GM19438 (cell line): ENCODE data around the gene HCFC1.
A peak's percentile ranks its signal among the peaks of the same experiment; 100 is the strongest.
"Not testable (repeated sequence)": the region's sequence is repeated elsewhere in the genome, so short reads cannot be mapped to it uniquely, and the experiment has no call there.

Source experiments
- ATAC-seq: cut with Tn5 transposase; IDR thresholded peaks from one replicate; pipeline ENCODE4 v1.9.1; 2021; ENCODE audit warnings: low read depth; ENCODE audit not compliant: unreplicated experiment

The HCFC1 gene

GRCh38 chrX:153980394-153980793 is 8.8 kb upstream of the HCFC1 start:
- not testable (repeated sequence) for ATAC-seq

DNA sequence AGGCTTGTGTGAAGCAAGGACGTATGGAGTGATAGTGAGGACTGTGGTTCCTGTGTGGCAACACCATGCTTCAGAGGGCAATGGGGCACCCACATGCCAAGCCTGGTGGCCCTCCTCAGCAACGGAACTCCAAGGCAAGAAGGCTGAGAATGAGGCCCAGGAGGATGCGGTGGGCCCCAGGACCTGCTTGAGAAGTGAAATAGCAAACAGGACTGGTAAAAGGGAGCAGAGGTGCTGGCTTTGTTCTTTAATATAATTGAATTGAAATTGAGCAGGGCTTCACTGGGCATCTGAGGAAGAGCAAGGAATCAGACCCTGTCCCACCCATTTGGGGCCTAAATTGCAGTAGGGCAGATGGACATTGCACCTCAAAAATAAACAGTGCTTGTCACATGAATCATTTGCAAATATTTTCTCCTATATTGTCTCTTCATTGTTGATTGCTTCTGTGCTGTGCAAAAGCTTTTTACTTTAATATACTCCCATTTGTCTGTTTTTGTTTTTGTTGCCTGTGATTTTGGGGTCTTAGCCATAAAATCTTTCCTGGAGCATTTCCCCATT is 3.2 kb upstream of the HCFC1 start:
- no peak for ATAC-seq

GRCh38 chrX:153974003-153974725 is 2.5 kb upstream of the HCFC1 start:
- no peak for ATAC-seq

DNA sequence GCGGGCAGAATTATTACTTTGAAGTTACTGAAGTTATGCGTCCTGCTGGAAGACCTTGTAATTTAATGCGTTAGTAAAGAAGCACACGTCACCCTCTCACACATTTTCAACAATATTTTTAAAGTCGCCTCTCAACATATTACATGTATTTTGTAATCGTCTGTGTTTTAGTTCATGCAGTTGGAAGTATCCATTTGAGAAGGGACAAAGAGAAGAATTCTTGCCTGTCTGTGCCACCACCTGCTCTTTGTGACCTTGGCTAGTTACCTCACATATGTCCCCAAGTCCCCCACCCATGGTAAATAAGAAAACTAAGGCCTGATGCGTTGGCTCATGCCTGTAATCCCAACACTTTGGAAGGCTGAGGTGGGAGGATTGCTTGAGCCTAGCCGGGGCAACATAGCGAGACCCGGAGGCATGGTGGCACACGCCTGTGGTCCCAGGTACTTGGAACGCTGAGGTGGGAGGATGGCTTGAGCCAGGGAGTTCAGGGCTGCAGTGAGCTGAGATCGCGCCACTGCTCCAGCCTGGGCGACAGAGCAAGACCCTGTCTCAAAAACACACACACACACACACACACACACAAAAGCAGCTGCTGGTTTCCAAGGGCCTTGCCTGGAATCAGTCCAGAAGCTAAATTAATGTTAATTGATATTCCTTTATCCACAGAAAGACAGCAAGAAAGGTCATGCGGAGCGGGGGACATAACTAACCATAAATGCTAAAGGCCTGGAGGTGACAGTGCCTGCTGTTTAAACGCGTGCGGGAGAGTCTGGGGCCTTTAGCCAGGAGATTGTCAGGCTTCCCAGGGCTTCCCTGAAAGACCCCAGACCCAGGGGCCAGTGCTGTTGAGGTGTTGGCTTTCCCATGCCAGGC is 1.7 kb upstream of the HCFC1 start:
- no peak for ATAC-seq

- ATAC-seq: peak; percentile 46
These were observed 929 bp upstream of the HCFC1 start, which contains the start of gene TMEM187 for GRCh38 chrX:153972368-153973126. Gene TMEM187 (plus strand): TSS chrX:153972754. CDS start chrX:153982063, 9,309 bp downstream.

DNA sequence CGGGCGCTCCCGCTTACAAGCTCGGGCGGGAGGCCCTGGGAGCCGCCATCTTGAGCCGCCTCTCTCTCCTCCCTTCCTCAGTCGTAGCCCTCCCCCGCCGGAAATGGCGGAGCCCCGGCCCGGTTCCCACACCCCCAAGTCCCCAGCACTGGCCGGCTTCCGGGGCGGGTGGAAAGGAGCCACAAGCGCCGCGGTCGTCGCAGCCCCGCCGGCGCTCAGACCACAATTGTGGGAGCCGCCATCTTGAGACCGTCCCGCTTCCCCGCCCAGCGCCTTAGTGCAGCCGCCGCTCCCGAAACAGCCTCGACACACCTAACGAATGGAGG is 531 bp downstream of the HCFC1 start:
- peak; percentile 35 for ATAC-seq

DNA sequence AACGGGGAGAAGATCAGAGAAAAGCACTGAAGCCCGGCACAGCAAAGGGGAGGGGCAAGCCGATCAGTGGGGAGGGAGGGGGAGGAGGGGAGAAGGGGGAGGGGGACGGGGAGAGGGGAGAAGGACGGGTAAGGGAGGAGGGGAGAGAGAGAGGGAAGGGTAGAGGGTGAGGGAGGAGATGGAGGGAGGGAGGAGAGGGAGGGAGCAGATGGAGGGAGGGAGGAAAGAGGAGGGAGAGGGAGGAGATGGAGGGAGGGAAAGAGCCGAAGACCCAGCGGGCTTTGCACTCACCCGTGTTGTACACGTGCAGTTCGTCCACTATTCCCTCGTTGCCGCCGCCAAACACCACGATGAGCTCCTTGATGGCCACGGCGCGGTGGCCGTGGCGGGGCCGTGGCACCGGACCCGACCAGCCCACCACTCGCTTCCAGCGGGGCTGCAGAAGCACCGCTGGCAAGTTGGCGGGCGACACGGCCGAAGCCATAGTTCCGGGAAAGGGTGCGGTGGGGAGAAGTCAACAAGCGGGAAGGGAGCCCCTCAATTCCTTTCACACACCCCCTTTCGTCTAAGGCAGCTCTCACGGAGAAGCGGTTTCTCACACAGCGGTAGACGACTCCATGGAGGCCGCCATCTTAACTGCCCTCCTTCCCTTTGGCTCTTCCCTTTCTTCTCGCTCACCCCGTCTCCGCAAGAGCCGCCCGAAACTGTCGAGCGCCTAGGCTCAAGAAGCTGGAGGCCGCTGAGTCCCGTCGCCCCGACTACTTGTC is 1.1 kb downstream of the HCFC1 start:
- ATAC-seq: no peak

DNA sequence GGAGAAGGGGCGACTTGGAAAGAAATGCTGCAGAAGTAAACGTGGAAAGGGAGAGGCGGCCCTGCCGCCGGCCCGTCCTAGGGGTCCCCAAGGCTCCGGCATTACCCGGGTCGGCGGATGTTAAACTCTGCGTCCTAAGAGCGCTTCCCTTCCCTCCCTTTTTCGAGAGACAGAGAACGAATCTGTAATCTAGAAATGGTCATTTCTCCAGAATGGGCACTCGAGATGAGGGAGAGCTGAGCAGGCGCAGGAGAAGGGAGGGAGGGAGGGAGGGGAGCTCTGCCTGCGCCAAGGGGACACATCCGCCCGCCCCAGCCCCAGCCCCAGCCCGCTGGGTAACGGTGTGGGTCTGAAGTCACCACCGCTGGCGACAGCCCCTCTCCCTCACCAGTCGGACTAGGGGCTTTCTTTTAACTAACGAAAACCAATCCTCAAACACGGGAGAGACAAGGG is 1.7 kb downstream of the HCFC1 start:
- ATAC-seq: no peak

GRCh38 chrX:153969125-153969903 is 2.3 kb downstream of the HCFC1 start:
- no peak for ATAC-seq

- no peak for ATAC-seq
These were observed 2.9 kb downstream of the HCFC1 start for GRCh38 chrX:153968754-153969124.

GRCh38 chrX:153968255-153968654 is 3.4 kb downstream of the HCFC1 start:
- ATAC-seq: no peak

DNA sequence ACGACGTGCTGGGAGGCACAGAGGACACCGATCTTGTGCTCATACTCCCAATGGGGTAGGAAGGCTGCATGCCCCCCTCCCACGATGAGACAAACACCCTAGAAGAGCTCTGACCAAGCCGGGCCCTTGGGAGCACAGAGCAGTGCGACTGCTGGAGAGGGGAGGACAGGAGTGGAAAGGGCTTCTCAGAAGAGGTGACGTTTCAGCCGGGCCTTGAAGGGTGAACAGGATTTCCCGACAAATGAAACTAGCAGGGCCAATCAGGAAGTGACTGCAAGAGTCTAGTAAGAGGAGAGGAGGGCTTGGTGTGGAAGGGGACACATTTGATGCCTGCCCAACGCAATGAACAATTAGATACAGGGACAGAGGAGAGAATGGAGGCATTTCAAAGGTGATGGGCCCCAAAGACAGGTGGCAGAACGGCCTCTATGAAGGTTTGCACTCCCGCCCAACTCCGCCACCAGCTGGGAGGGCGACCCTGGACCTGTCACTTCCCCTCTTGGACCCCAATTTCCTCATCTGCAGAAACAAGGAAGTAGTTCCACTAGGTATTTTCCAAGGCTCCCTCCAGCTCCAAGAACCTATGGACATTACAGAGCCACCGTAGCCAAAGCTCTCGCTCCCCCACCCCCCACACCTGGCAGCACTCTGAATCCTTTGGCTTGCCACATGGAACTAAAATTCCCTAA is 3.9 kb downstream of the HCFC1 start:
- no peak for ATAC-seq

- ATAC-seq: no peak
These were observed 4.6 kb downstream of the HCFC1 start for GRCh38 chrX:153966841-153967535.

- ATAC-seq: no peak
These were observed 5.3 kb downstream of the HCFC1 start for GRCh38 chrX:153966283-153966688.

DNA sequence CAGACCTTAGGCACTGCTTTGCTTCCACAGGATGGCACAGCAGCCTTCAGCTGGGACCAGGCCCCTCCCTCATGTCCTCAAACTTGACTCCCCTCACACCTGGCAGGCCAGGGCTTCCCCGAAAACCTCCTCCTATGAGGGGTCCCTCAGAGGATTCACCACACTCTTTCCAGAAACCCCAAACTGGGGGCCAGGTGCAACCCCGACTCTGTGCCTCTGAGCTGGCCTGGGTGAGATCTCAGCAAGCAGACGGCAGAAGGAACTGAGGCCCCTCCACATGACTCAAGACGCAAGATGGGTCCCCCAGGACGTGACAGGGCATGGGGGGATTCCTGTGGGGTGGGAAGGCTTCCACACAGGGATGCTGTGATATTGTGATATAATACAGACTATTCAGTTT is 6.2 kb downstream of the HCFC1 start:
- ATAC-seq: no peak

GRCh38 chrX:153964105-153964504 is 7.5 kb downstream of the HCFC1 start:
- ATAC-seq: no peak

GRCh38 chrX:153963546-153963945 is 8.1 kb downstream of the HCFC1 start:
- no peak for ATAC-seq

GRCh38 chrX:153961292-153961691 is 10.3 kb downstream of the HCFC1 start:
- no peak for ATAC-seq
